C1 segment of cervical spinal cord (tissue), 14 donors: ENCODE data around the gene NUP160.
"Not testable (repeated sequence)": the region's sequence is repeated elsewhere in the genome, so short reads cannot be mapped to it uniquely, and the experiment has no call there.

Experiments used
- DNase-seq, 14 donors: peaks; one replicate each; lab custom pipeline; 2025; lab: John Stamatoyannopoulos, UW

NUP160 gene

GRCh38 chr11:47861728-47862127 lies 13.6 kb upstream of the NUP160 start:
- DNase-seq, result no peak

DNA sequence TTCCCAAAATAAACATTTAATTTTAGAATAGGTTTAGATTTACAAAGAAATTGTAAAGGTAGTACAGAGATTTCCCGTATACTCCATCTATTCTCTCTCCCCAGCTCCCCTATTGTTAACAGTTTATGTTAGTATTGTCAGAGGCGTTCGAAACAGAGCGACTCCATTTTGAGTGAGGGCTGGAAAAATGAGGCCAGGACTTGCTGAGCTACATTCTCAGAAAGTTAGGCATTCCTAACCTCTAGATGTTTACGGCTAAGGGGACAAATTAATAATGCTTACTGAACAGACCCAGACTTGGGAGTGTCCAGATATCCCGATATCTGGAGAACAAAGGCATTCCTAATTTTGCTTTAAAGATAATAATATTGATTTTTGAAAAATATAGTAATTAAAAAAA lies 12.4 kb upstream of the NUP160 start:
- DNase-seq, result no peak

DNA sequence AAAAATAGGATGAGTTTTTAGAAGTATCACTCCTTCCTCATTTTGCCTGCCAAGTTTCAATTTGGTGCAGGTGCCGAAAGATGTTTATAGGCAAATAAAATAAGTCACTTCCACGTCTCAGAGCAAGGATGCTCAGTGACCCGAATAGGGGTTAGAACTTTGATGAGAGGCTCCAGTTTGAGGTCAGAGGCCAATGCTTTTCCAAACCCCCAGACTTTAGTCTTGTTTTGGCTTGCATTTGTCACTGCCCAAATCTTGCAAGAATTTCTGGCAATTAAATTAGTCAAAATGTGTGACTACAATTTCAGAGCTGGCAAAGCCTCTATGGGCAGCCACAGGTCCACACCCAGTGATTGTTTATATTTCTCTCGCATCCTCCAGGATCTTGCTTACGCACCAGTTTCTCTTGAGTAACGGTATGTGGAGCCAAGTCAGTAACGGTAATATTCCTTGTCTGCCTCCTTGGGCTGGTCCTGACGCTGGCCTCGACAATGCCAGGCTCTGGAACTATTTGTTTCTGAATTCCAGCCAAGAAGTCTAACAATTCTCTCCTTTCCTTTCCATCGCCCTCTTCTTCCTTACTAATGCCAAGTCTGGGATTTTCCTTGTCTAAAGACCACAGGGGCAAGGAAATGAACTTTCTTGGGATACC lies 9.9 kb upstream of the NUP160 start:
- DNase-seq, result no peak

DNA sequence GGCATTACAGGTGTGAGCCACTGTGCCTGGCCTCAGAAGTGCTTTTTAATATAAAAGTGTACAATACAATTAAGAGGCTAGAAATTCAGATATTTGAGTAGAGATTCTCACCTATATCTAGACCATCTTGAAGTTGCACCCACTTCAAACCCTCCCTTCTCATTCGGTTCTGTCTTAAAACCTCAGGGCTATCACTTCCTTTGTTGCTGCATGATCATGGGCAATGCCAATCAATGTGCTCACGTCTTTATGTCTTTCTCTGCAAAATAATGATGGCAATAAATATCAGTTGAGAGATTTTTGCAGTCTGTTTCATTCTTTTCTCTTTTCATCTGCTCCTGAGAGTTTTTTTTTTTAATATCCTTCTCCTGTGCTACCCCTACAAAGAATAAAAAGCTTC lies 9.3 kb upstream of the NUP160 start:
- no peak for DNase-seq

- DNase-seq, result no peak
Observed at GRCh38 chr11:47856186-47856585, 8.0 kb upstream of the NUP160 start.

- DNase-seq, result no peak
Observed at GRCh38 chr11:47854667-47855066, 6.5 kb upstream of the NUP160 start.

- DNase-seq, result no peak
Observed at GRCh38 chr11:47852053-47852452, 3.9 kb upstream of the NUP160 start.

- no peak for DNase-seq
Observed at GRCh38 chr11:47850337-47850736, 2.2 kb upstream of the NUP160 start.

DNA sequence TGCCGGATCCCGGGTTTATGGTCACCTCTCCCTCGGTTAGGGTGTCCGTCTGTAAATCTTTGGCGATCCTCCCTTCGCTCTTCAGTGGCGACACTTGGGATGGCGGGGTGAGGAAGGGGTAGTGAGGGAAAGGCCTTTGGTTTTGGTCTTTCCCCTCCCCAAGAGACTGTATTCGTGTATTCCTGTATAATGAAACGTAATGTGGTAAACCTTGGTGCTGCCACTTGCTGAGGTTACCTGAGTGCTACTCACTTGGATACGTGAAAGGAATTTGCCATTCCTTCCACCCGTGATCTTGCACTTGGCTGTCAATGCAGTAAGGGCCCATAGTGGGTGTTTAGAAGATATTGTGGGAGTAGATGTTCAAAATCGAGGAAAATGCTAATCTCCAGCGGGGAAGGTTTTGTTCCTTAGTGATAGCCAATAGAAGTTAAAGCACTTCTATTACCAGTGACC lies 578 bp upstream of the NUP160 start:
- no peak for DNase-seq

- DNase-seq, result no peak
Observed at GRCh38 chr11:47847537-47847891, 636 bp downstream of the NUP160 start.

DNA sequence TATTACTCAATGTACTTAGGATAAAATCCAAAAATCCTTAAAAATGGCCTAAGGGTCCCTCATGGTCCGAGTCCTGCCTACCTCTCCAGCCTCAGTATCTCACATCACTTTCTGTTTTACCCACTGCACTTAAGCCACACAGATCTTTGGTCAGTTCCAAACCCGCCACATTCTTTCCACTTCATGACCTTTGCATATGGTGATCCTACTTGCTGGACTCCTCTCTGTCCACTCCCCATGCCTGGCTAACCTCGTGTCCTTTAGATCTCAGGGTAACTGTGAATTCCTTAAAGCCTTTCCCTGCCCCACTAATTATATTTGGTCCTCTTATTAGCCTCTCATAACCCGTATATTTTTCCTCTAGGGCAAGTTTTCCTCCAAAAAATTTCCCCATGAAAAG lies 1.2 kb downstream of the NUP160 start:
- no peak for DNase-seq

GRCh38 chr11:47843361-47844055 lies 4.6 kb downstream of the NUP160 start:
- DNase-seq, result no peak

DNA sequence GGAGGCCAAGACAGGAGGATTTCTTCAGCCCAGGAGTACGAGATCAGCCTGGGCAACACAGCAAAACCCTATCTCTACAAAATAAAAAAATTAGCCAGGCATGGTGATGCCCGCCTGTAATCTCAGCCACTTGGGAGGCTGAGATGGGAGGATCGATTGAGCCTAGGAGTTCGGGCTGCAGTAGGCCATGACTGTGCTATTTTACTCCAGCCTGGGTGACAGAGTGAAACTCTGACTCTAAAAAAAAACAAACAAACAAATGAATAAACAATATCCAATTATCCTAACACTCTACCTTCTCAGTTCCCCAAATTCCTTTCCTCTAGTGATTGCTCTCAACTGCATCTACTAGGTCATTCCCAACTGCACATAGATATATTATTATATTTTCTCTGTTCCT lies 5.4 kb downstream of the NUP160 start:
- DNase-seq, result no peak

DNA sequence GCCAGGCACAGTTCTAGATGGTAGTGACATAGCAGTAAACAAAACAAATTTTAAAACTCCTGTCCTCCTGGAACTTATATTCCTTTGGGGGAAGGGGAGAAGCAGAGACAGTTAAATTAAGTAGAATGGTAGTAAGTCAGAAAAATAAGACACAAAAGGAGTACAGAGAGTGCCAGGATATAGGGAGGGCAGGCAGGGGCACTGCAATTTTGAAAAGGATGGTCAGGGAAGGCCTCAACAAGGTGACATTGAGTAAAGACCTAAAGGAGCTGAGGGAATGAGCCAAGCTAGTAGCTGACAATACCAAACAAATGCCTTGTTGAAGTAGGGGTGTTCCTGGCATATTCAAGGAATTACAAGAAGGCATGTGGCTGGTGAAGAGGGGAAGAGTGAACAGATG lies 10.2 kb downstream of the NUP160 start:
- DNase-seq, result no peak

GRCh38 chr11:47837292-47837691 lies 10.9 kb downstream of the NUP160 start:
- no peak for DNase-seq

DNA sequence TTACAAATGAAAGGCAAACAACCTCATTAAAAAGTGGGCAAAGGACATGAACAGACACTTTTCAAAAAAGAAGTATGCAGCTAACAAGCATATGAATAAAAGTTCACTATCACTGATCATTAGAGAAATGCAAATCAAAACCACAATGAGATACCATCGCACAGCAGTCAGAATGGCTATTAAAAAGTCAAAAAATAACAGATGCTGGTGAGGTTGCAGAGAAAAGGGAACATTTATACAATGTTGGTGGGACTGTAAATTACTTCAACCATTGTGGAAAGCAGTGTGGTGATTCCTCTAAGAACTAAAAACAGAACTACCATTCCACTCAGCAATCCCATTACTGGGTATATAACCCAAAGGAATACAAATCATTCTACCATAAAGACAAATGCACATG lies 18.1 kb downstream of the NUP160 start:
- not testable (repeated sequence) for DNase-seq

GRCh38 chr11:47828284-47828683 lies 19.9 kb downstream of the NUP160 start:
- no peak for DNase-seq

DNA sequence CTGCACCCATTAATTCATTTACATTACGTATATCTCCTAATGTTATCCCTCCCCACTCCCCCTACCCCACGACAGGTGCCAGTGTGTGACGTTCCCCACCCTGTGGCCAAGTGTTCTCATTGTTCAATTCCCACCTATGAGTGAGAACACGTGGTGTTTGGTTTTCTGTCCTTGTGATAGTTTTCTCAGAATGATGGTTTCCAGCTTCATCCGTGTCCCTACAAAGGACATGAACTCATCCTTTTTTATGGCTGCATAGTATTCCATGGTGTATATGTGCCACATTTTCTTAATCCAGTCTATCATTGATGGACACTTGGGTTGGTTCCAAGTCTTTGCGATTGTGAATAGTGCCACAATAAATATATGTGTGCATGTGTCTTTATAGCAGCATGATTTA lies 25.5 kb downstream of the NUP160 start:
- DNase-seq, result not testable (repeated sequence)

DNA sequence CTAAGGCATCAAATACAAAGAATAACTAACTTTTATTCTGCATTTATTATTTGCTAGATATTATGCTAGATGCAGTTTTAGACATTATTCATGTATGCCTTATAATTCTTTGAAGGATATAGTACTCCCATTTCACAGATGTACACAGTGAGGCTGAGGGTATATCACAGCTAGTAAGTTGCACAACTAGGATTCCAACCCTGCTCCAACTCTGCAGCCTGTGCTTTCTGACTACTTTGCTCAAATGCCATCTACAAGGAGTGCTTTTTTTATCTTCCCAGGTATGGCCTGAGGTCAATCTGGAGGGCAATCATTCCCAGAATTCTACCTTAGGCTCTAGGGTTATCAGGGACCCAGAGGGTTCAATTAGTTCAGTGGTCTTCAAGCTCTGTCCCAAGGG lies 28.4 kb downstream of the NUP160 start:
- DNase-seq, result no peak

DNA sequence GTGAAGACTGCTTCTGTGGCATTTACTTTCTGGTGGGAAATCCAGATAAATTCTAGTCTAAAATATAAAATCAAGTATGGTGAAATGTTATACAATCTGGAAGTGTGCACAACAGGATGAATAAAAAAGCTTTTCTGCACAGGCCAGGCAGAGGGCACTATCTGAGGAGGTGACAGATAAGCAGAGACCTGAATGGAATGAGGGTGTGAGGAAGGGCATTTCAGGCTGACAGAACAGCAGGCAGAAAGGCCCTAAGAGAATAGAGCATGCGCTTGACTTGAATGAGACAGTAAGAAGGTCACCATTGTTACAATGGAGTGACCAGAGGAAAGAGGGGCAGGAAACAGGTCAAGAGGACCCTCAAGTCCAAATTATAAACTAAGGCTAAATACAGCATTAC lies 47.4 kb downstream of the NUP160 start:
- no peak for DNase-seq

DNA sequence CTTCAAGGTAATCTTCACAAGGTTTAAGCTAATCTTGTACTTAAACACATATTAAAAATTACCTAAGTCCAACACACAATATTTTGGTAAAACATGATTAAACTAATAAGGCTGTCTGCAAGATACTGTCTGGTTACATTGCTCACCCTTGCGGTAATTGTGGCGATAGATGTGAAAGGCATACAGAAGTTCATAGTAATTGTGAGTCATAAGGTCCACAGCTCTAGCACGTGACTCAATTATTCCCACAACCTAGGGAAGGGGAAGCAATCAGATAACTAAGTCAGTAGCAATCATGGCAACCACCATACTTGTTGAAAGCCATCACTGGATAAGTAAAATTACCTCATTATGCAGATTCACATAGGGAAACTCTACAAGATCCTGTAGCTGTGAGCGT lies 50.5 kb downstream of the NUP160 start:
- DNase-seq, result no peak

GRCh38 chr11:47791774-47792430 lies 56.2 kb downstream of the NUP160 start:
- DNase-seq, result no peak

DNA sequence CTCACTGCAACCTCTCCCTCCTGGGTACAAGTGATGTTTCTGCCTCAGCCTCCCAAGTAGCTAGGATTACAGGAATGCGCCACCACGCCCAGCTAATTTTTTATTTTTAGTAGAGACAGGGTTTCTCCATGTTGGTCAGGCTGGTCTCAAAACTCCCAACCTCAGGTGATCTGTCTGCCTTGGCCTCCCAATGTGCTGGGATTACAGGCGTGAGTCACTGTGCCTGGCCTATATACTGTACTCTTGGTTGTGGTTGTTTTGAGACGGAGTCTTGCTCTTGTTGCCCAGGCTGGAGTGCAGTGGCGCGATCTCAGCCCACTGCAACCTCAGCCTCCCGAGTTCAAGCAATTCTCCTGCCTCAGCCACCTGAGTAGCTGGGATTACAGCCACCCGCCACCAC lies 58.1 kb downstream of the NUP160 start:
- not testable (repeated sequence) for DNase-seq
